ENCODE measurements around the gene TNFAIP8L2. TPM values are rescaled to one million over a fixed set of nuclear protein-coding genes. Genes with fewer than 3 reads are reported as not detected.
A peak's percentile ranks its signal among the peaks of the same experiment; 100 is the strongest.

TNFAIP8L2 gene
- total RNA-seq, 1 experiment from 2014 or later, result not detected

DNA sequence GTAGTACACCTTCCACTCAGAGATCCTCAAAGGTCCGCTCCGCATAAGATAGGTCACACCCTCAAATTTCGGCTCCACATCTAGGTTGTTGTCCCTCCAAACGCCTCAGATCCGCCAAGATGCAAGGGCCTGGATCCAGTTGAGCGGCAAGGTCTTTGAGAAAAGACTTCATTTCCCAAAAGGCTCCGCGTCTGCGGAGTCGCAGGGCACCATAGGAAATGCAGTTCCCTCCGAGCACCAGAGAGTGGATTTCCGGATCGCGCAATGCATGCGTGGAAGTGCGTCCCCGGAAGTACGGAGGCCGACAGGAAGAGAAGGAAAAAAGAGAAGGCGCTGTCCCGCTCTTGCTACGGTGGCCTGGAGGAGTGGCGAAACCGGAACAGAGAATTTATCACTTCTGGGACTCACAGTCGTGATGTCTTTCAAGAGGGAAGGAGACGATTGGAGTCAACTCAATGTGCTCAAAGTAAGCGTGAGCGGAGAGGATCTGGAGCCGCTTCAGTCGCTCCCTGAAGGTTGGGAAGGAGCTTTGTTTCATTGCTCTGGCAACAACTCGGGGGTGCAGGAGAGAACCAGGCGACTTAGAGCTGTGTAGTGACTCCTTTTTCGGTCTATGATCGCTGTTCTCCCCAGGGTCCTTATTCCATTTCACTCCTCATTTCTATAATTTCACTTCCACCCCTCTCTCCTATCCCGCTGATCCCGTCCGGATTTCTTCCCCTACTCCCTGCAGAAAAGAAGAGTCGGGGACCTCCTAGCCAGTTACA lies 9.5 kb downstream of the TNFAIP8L2 start, which contains the start of the genes LYSMD1 and SCNM1:
Gene LYSMD1 (minus strand): TSS at position 165 of the 767 bp plus-strand sequence. CDS start 644 bp downstream, outside the sequence.
Gene SCNM1 (plus strand): TSS at position 407 of the 767 bp plus-strand sequence. CDS start 9 bp downstream, at position 416.
- POLR2A ChIA-PET (ENCODE audit: unreplicated experiment), result interaction anchor here (0.6 to 1.1 kb wide), 4 partner anchors 23 to 86 kb away, joined by 3 to 10 read pairs (median 6); partner anchors contain the start of gene VPS72
- BruUV-seq (replicated peaks), result TSS peak; percentile 87
- Histone ChIP-seq H3K27ac (ENCODE audit: low read length) (peak within 1 kb of the TSS; percentile 25), H3K36me3 (ENCODE audit: low read depth, low read length) (peaks cover 5% of the 10 kb centered on the region; the same call in 1 of the 2 replicates), H3K4me1 (ENCODE audit: insufficient read depth, low read length) (peaks cover 18% of the 10 kb centered on the region), H3K4me2 (ENCODE audit: low read length) (peak within 1 kb of the TSS; percentile 94), H3K9me3 (ENCODE audit: low read length) (no peaks in the 10 kb centered on the region), H2AFZ (ENCODE audit: low read length) (peak within 1 kb of the TSS; percentile 96), H3K9me2 (replicated peaks; ENCODE audit: low read length) (no peaks in the 10 kb centered on the region), H3K79me2 (ENCODE audit: low read length) (peaks cover 32% of the 10 kb centered on the region), H4K20me1 (ENCODE audit: low read length) (no peaks in the 10 kb centered on the region), H3K4me3 (ENCODE audit: low read length) (peak within 1 kb of the TSS; percentile 85), H3F3A (ENCODE audit: low read length, unreplicated experiment) (no peaks in the 10 kb centered on the region), H3K9ac (ENCODE audit: low read length) (peak within 1 kb of the TSS; percentile 87), H3K27me3 (ENCODE audit: low read length) (no peaks in the 10 kb centered on the region)
- CTCF ChIA-PET, result interaction anchor here (1.6 kb wide), 1 partner anchor 66 kb away, joined by 12 read pairs; no protein-coding TSS in a partner anchor
- intact Hi-C loops (cut with micrococcal nuclease), result no loop called here
- peak; percentile 93 for ATAC-seq
- TF ChIP-seq EZH2 (IDR thresholded peaks at IDR 0.05; ENCODE audit: low read length, unreplicated experiment) (no peak), EZH2phosphoT487 (IDR thresholded peaks at IDR 0.05; ENCODE audit: borderline replicate concordance, low read length) (no peak)
- TF ChIP-seq, protein P1, sequence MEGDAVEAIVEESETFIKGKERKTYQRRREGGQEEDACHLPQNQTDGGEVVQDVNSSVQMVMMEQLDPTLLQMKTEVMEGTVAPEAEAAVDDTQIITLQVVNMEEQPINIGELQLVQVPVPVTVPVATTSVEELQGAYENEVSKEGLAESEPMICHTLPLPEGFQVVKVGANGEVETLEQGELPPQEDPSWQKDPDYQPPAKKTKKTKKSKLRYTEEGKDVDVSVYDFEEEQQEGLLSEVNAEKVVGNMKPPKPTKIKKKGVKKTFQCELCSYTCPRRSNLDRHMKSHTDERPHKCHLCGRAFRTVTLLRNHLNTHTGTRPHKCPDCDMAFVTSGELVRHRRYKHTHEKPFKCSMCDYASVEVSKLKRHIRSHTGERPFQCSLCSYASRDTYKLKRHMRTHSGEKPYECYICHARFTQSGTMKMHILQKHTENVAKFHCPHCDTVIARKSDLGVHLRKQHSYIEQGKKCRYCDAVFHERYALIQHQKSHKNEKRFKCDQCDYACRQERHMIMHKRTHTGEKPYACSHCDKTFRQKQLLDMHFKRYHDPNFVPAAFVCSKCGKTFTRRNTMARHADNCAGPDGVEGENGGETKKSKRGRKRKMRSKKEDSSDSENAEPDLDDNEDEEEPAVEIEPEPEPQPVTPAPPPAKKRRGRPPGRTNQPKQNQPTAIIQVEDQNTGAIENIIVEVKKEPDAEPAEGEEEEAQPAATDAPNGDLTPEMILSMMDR (conservative IDR thresholded peaks at IDR 0.05; ENCODE audit: low read depth, low read length), result no peak
- peak; percentile 100 for DNase-seq

DNA sequence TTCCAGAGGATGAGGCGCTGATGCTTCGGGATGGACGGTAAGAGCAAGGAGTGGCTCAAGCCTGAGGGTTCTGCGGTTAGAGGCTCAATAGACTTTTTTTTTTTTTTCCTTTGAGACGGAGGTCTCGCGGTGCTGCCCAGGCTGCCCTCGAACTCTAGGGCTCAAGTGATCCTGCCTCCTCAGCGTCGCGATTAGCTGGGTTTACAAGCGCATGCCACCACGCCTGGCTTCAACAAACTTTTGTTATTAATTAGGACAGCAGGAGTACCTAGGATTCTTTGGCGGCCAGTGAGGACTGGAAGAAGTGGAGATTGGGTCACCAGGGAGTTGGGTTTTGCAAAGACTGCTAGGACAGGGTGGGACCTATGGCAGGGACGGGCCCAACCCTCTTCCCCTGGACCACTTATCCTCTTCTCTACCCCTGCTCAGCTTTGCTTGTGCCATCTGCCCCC lies 10.1 kb downstream of the TNFAIP8L2 start:
- no TSS peak for BruUV-seq (replicated peaks)
- H2AFZ ChIP-seq (ENCODE audit: low read length), result peak overlapping the region; percentile 96
- no peaks in the 10 kb centered on the region for H3F3A ChIP-seq (ENCODE audit: low read length, unreplicated experiment)
- ChIA-PET POLR2A (ENCODE audit: unreplicated experiment) (interaction anchor here (0.5 to 1.1 kb wide), 4 partner anchors 23 to 85 kb away, joined by 3 to 7 read pairs (median 4); no protein-coding TSS in a partner anchor), CTCF (no interaction called here)
- ATAC-seq (peak; percentile 20), DNase-seq (peak; percentile 50)
- H3K79me2 ChIP-seq (ENCODE audit: low read length), result peaks cover 32% of the 10 kb centered on the region
- intact Hi-C loops (cut with micrococcal nuclease), result no loop called here
- no peaks in the 10 kb centered on the region for H4K20me1 ChIP-seq (ENCODE audit: low read length)
- no peaks in the 10 kb centered on the region for H3K27me3 ChIP-seq (ENCODE audit: low read length)
- peak overlapping the region; percentile 25 for H3K27ac ChIP-seq (ENCODE audit: low read length)
- H3K4me3 ChIP-seq (ENCODE audit: low read length), result peak overlapping the region; percentile 85
- peaks cover 3% of the 10 kb centered on the region; the same call in 1 of the 2 replicates for H3K36me3 ChIP-seq (ENCODE audit: low read depth, low read length)
- H3K4me2 ChIP-seq (ENCODE audit: low read length), result peak overlapping the region; percentile 94
- TF ChIP-seq EZH2 (IDR thresholded peaks at IDR 0.05; ENCODE audit: low read length, unreplicated experiment) (no peak), EZH2phosphoT487 (IDR thresholded peaks at IDR 0.05; ENCODE audit: borderline replicate concordance, low read length) (no peak)
- TF ChIP-seq, protein P1 (conservative IDR thresholded peaks at IDR 0.05; ENCODE audit: low read depth, low read length), result no peak
- H3K9me3 ChIP-seq (ENCODE audit: low read length), result no peaks in the 10 kb centered on the region
- H3K9me2 ChIP-seq (replicated peaks; ENCODE audit: low read length), result no peaks in the 10 kb centered on the region
- peaks cover 18% of the 10 kb centered on the region for H3K4me1 ChIP-seq (ENCODE audit: insufficient read depth, low read length)
- H3K9ac ChIP-seq (ENCODE audit: low read length), result peak overlapping the region; percentile 87

Data from PC-3 (cell line).